Stimulated activated CD4-positive, alpha-beta T cell treated with anti-CD3 and anti-CD28 coated beads, Interleukin-2, amount 100 ng/mL, for 48 hours (primary cell): ENCODE results near the gene CELF4.

Source experiments
- DNase-seq, 2 donors: peaks; one replicate each; pipeline ENCODE4 v3.0.0-alpha.2; 2020

Gene CELF4

GRCh38 chr18:37565101-37565976 is at the start of gene CELF4:
Gene CELF4 (minus strand): TSS chr18:37565798.
- DNase-seq, result no peak

GRCh38 chr18:37613253-37613565 is 47.6 kb upstream of the CELF4 start:
- no peak for DNase-seq

- no peak for DNase-seq
These were observed 47.1 kb upstream of the CELF4 start for GRCh38 chr18:37612524-37613252.

GRCh38 chr18:37611614-37612279 is 46.1 kb upstream of the CELF4 start:
- DNase-seq, result no peak

GRCh38 chr18:37608876-37609275 is 43.3 kb upstream of the CELF4 start:
- DNase-seq, result no peak

- no peak for DNase-seq
These were observed 41.7 kb upstream of the CELF4 start for GRCh38 chr18:37607281-37607680.

- no peak for DNase-seq
These were observed 38.4 kb upstream of the CELF4 start for GRCh38 chr18:37604032-37604431.

- DNase-seq, result no peak
These were observed 33.6 kb upstream of the CELF4 start for GRCh38 chr18:37598966-37599896.

GRCh38 chr18:37598396-37598795 is 32.8 kb upstream of the CELF4 start:
- DNase-seq, result no peak

- no peak for DNase-seq
These were observed 24.7 kb upstream of the CELF4 start for GRCh38 chr18:37590346-37590745.

GRCh38 chr18:37588289-37588688 is 22.7 kb upstream of the CELF4 start:
- no peak for DNase-seq

- DNase-seq, result no peak
These were observed 21.1 kb upstream of the CELF4 start for GRCh38 chr18:37586656-37587225.

GRCh38 chr18:37584952-37585695 is 19.5 kb upstream of the CELF4 start:
- DNase-seq, result no peak

GRCh38 chr18:37584217-37584616 is 18.6 kb upstream of the CELF4 start:
- no peak for DNase-seq

- no peak for DNase-seq
These were observed 16.7 kb upstream of the CELF4 start for GRCh38 chr18:37582261-37582660.

- DNase-seq, result no peak
These were observed 13.4 kb upstream of the CELF4 start for GRCh38 chr18:37578886-37579513.

- no peak for DNase-seq
These were observed 12.6 kb upstream of the CELF4 start for GRCh38 chr18:37578182-37578678.

GRCh38 chr18:37577051-37577611 is 11.5 kb upstream of the CELF4 start:
- DNase-seq, result no peak

GRCh38 chr18:37575646-37576045 is 10.0 kb upstream of the CELF4 start:
- no peak for DNase-seq

- no peak for DNase-seq
These were observed 8.5 kb upstream of the CELF4 start for GRCh38 chr18:37574113-37574512.

GRCh38 chr18:37572736-37573135 is 7.1 kb upstream of the CELF4 start:
- DNase-seq, result no peak
